Mesenteric fat pad (tissue), 1 donor: ENCODE data around the gene DDR1. TPM values are rescaled to one million over a fixed set of nuclear protein-coding genes. Genes with fewer than 3 reads are reported as not detected.
A peak's percentile ranks its signal among the peaks of the same experiment; 100 is the strongest.
"Not testable (repeated sequence)": the region's sequence is repeated elsewhere in the genome, so short reads cannot be mapped to it uniquely, and the experiment has no call there.

ENCODE experiments used
- DNase-seq: peaks from one replicate; pipeline ENCODE4 v3.0.0-alpha.2; 2020; ENCODE audit warnings: low spot score
- total RNA-seq: library from RNA; stranded (reverse); fragmentation: NEBNext Ultra II Directional; extraction: Animal tissue kit (Norgen Biotek cat#: 25700); gene quantifications from one replicate; pipeline ENCODE4 v1.2.1, GENCODE V29; 2021
- donor health status: DM: yes; HTN: yes; CAD: no.

The DDR1 gene
- total RNA-seq, 1 donor from 2014 or later = 82.1 TPM

GRCh38 chr6:30852459-30852858, 31.9 kb upstream of the DDR1 start:
- not testable (repeated sequence) for DNase-seq

DNA sequence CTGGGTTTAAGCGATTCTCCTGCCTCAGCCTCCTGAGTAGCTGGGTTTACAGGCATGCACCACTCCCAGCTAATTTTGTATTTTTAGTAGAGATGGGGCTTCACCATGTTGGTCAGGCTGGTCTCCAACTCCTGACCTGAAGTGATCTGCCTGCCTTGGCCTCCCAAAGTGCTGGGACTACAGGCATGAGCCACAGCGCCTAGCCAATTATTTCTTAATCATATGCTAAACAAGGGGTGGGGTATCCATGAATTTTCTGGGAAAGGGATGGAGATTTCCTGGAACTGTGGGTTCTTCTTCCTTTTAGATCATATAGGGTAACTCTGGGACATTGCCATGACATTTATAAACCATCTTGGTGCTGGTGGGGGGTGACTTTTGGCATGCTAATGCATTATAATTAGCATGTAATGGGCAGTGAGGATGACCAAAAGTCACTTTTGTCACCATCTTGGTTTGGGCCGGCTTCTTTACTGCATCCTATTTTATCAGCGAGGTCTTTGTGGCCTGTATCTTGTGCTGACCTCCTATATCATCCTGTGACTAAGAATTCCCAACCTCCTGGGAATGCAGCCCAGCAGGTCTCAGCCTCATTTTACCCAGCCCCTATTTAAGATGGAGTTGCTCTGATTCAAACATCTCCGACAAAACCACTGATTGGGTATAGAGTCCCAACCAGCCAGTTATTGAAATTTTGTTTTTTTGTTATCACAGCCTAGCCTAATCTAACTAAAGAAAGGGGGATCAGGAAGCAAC, 29.9 kb upstream of the DDR1 start:
- peak; percentile 12 for DNase-seq

DNA sequence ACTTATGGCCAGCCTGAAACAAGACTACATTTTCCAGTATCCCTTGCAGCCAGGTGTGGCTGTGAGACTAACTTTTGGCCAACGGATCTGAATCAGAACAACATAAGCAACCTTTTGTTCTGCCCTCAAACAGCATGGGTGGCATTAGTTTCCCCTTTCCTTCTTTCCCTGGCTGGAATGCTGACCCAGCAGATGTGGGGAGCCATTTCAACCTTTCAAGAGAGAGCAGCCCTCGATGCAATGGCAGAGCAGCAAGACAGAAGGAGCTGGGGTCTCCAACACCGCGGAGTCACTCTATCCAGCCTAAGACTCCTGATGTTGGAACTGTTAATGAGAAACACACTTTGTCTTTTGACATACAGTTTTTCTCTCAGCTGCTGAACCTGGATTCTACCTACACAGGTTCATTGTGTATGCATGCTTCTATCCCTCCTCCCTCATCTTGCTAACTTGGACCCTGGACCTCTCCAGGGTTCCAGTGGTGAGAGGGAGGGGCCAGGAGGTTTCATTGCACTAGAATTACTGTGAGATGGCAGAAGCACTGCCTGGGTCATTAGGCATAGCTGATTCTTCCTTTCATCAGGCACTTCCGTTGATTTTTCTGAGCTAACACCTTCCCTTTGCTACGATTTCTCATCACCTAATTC, 28.8 kb upstream of the DDR1 start:
- peak; percentile 35 for DNase-seq

DNA sequence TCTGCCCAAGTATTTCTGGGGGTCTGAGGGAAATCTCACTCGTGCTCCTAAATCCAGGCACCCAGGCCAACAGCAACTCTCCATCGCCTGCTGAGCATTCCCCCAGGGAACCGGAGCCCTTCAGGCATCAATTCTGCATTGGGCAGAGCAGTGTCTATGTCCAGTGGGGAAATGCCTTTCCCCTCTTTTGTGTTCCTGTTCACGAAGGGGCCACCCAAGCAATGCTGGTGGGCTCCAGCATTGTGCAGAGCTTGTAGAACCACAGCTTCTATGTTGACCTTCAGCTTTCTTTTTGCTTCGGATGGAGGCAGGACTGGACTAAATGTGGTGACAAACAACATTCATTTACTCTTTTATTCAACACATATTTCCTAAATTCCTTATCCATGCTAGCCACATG, 27.2 kb upstream of the DDR1 start:
- DNase-seq = peak; percentile 75

DNA sequence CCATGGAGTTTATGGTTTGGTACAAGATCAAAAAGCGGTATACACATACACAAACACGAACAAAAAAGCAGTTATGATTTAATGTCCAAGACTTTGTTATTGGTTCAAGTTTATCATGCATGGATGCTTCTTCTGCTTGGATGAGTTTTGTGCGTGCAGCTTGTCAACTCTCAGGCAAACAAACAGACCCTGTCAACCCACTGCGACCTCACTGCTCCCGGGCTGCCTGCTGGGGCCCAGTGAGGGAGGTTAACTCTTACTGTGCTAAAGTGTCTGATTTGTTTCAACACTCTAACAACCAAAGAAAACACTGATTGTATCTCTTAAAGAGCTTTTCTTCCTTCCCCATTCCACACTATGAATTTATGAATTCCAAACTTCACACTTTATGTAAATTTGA, 26.8 kb upstream of the DDR1 start:
- peak; percentile 39 for DNase-seq

DNA sequence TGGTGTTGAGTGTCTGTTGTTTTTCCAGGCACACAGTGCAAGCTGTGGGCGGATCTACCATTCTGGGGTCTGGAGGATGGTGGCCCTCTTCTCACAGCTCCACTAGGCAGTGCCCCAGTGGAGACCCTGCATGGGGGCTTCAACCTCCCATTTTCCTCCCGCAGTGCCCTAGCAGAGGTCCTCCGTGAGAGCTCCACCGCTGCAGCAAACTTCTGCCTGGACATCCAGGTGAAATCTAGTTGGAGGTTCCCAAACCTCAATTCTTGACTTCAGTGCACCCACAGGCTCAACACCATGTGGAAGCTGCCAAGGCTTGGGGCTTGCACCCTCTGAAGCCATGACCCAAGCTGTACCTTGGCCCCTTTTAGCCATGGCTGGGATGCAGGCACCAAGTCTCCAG, 24.6 kb upstream of the DDR1 start:
- DNase-seq = peak; percentile 80

GRCh38 chr6:30861257-30862048, 22.9 kb upstream of the DDR1 start:
- DNase-seq = no peak

DNA sequence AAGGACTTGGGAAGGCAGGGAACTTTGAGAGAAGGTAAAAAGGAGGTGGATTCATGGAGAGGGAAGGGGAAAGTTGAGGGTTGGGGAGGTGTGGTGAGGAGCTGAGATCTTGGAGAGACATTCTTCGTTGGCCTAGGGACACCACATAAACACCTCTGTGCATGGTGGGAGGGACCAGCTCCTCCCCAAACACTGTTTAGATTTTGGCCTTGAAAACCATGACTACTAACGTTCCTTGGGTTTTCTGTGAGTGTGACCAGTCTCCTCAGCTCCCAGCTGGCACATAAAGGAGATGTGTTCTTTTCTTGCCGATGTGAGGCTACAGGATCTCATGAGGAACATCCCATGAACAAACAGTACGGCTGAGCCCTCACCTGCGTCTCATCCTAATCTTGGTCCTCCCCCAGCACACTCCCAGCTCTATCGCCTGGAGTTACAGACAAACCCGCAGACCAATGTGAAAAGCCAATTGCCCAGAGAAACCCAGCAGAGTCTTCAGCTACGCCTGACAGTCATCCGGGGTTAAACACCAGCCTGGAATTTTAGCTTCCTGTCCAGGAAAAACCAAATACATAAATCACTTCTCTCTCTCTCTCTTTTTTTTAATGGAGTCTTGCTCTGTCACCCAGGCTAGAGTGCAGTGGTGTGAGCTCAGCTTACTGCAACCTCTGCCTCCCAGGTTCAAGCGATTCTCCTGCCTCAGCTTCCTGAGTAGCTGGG, 22.0 kb upstream of the DDR1 start:
- peak; percentile 20 for DNase-seq

- no peak for DNase-seq
These were observed 20.0 kb upstream of the DDR1 start for GRCh38 chr6:30864325-30864724.

- not testable (repeated sequence) for DNase-seq
These were observed 15.0 kb upstream of the DDR1 start for GRCh38 chr6:30869241-30869749.

GRCh38 chr6:30870546-30870945, 13.8 kb upstream of the DDR1 start:
- no peak for DNase-seq

DNA sequence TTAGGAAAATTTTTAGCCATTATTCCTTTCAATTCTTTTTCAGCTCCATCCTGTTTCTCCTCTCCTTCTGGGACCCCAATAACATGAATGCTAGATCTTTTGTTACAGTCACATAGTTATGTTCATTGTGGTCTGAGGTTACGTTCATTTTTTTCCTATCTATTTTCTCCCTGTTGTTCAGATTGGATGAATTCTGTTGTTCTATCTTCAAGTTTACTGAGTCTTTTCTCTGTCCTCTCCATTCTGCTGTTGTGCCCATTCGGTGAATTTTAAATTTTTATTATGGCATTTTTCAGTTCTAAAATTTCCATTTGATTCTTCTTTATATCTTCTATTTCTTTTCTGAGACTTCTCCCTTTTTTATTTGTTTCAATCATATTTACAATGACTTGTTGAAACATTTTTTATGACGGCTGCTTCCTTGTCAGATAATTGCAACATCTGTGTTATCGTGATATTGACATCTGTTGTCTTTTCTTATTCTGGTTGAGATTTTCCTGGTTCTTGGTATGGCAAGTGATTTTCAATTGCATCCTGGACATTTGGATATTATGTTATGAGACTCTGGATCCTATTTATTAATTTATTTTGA, 12.6 kb upstream of the DDR1 start:
- DNase-seq = no peak

- no peak for DNase-seq
These were observed 11.1 kb upstream of the DDR1 start for GRCh38 chr6:30873137-30873640.

DNA sequence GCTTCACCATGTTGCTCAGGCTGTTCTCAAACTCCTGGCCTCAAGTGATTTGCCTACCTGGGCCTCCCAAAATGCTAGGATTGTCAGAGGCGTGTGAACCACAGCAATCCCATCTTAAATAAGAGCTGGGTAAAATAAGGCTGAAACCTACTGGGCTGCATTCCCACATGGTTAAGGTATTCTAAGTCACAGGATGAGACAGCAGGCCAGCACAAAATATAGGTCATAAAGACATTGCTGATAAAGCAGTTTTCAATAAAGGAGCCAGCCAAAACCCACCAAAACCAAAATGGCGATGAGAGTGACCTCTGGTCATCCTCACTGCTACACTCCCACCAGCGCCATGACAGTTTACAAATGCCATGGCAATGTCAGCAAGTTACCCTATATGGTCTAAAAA, 10.5 kb upstream of the DDR1 start:
- not testable (repeated sequence) for DNase-seq

GRCh38 chr6:30875244-30876038, 8.9 kb upstream of the DDR1 start:
- DNase-seq = peak; percentile 53

DNA sequence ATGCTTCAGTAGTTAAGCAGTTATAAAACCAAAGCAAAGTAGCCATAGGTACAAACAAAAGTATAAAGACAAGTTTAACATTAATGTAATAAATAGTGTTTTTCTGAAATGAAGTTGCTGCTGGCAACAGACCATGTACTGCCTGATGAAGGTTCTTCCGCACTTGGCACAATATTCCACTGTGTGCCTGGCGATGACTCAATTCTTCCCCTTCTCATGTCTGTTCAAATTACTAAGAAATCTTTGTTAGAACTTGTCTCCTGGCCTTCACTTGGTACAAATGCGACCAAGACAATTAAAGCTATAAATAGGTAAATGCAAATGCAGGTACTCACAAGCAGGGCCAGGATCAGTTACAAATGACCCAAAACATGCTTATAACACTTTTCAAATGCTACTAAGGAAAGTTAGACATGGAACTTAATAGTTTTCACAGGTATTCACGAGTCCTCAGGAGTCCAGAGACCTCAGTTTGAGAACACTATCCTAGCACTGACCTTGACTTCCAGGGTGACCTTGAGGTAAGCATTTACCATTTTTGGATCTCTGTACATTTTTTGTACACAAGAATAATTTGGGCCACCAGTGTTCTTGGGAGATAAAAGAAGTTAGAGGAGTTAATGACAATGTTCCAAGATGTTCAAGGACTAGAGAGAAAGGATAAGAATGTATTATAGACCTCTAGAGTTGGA, 8.1 kb upstream of the DDR1 start:
- peak; percentile 6 for DNase-seq

- DNase-seq = no peak
These were observed 6.7 kb upstream of the DDR1 start for GRCh38 chr6:30877419-30878262.
